ENCODE data around the gene MAP2K5.

MAP2K5 gene

DNA sequence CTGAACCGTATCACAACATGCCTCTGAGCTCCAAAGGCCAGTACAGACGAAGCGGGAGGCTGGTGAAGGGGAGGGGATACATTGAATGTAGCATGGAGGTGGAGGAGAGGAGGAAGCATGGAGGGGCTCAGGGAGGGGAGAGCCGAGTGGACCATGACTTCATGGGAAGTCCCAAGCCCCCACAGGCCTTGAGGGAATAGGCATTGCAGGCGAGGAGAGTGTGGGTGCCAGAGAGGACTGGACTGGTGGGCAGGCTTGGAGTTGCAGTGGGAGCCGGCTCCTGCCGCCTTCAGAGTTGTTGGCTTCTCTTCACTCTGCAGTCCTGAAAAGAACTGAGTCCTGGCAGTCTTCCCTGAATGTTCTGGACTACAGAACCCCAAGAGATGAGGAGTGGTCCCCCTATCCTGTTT, 300.6 kb downstream of the MAP2K5 start:
- DNase-seq: no peak

DNA sequence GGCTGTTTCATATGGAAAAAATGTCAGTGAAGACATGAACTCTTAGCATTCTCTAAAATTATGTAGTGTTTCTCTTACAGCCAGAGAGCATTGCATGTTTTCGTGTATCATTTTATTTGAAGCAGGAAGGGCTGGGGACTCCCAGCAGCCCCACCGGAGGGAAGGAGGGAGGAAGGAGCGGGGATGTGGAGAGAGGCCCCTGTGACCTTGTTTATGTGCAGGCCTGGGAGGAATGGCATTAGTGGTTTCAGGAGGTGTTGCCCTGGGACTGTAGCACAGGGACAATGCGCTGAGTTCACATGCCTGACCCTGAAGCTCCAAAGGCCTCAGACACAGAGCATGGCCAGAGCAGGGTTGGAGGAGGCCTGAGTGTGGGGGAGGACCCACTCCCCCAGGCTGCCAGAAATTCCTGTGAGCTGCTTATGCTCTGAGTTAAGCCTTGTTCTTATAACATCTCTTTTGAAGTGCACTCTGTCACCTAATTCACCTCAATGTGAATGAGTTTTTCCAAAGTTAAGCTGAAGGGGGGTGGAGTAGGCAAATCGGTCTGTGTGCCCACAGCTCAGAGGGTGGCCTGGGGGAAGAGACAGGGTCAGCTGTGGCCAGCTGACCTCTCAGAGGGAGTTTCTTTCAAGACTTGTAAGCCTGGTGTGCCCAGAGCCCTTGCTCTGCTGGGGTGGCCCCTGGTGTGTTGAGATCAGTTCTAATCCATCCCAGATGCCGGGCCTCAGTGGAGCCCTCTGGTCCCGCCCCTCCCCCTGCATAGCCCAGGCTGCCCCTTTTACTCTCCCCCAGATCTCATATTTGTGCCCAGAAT, 301.3 kb downstream of the MAP2K5 start:
- no peak for DNase-seq

DNA sequence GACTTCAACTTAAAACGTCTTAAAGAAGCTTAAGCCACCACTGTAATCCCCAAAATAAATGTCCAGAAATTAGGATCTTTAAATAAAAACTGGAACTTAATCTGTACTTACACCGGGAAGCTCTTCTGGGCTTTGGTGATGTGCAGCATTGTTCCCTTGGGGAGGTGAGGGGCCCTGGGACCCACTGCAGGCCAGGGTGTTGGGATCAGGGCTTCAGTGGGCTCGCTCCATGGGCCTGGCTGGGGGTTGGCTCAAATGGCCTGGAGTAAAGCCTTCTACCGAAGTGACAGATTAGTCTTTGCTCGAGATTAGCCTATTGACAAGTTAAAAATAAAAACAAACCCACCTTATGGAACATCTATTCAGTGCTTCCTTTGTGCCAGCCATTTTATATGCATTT, 303.5 kb downstream of the MAP2K5 start:
- DNase-seq: no peak

DNA sequence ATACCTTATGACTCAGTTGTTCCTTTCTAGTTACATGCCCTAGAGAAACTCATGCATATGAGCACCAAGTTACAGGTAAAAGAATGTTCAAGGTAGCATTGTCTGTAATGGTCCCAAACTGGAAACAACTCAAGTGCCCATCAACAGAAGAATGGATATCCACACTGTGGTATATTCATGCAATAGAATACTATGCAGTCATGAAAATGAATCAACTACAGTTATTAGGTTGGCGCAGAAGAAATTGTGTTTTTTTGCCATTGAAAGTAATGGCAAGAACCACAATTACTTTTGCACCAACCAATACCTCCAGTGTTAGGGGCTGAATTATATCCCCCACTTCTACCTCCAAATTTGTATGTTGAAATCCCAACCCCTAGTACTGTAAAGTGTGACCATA, 307.0 kb downstream of the MAP2K5 start:
- DNase-seq: no peak

DNA sequence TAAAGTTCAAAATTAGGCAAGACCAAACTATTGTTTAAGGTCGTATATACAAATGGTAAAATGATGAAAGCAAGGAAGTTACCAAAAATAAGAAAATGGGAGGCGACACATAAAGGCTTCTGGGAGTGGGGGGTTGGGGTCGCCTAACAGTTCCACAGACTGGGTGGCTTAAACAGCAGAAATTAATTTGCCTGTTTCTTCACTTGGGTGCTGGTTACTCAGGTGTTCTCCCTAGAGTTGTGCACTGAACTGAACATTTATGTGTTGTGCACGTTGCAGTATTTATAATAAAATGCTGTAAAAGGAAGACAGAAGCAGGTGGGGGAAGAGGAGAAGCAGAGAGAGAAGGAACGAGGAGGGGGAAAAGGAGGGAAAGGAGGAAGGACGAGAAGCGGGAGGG, 307.8 kb downstream of the MAP2K5 start:
- DNase-seq: no peak

DNA sequence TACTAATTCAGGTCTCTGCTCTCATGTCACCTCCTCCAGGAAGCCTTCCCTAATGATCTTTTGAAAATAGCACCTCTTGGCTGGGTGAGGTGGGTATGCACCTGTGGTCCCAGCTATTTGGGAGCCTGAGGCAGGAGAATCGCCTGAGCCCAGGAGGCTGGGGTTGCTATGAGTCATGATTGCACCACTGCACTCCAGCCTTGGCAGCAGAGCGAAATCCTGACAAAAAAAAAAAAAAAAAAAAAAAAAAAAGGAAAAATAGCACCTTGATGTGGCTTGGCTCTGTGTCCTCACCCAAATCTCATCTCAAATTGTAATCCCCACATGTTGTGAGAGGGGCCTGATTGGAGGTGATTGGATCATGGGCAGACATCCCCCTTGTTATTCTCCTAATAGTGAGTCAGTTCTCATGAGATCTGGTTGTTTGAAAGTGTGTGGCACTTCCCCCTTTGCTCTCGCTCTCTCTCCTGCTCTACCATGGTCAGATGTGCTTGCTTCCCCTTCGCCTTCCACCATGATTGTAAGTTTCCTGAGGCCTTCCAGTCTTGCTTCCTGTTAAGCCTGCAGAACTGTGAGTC, 308.6 kb downstream of the MAP2K5 start:
- no peak for DNase-seq

DNA sequence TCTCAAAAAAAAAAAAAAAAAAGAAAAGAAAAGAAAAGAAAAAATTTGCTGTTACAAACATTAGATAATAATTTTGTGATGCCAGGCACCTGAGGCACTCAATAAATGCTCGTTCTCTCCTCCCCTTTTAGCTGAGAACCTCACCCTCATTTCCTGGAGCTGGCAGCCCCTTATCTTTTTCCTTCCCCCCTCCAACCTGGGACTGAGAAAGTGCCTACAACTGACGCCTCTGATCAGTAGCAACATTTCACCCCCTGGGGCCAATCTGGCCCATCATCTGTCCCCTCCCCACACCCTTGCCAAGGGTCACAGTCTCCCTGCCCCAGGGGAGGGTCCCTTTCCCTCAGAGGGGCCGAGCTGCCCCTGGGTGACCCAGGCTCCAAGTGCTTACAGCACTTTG, 309.9 kb downstream of the MAP2K5 start:
- no peak for DNase-seq

DNA sequence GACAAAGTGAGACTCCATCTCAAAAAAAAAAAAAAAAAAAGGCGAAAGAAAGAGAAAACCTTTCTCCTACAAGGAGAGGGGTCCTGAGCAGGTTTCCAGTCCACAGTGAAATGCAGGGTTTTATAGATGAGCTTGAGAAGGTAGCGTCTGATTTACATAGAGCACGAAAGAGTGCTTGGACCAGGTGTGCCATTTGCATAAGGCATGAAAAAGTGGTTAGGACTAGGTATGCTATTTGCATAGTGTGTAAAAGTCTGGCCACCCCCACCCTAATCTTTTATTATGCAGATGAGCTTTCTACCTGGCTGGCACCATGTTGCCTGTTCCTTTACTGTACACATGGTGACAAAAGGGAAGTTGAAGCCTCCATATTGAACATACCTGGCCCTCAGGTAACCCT, 311.0 kb downstream of the MAP2K5 start:
- DNase-seq: no peak

DNA sequence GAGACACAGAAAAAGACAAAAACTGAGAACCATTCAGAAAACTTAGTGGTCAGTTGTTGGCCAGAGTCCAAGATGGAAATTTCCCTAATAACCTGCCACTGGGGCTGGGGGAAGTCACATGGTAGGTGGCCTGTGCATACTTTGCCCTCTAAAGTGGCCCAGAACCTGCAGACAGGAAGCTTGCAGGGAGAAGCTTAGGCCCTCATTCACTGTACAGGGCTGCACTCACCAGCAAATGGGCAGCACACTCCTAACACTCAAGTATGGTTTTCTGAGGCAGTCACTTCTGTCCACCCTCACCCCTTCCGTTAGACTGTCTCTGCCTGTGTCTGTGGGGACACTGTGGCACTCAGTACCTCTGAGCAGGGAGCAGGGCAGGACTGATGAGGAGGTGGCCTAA, 311.9 kb downstream of the MAP2K5 start:
- no peak for DNase-seq

DNA sequence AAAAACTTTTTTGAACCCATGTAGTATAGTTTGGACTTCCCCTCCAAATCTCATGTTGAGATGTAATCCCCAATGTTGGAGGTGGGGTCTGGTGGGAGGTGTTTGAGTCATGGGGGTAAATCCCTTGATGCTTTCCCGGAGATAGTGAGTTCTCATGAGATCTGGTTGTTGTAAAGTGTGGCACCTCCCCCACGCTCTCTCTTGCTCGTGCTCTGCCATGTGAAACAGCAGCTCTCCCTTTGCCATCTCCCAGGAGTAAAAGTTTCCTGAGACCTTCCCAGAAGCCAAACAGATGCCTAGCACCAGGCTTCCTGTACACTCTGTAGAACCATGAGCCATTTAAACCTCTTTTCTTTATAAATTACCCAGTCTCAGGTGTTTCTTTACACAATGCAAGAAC, 313.3 kb downstream of the MAP2K5 start:
- DNase-seq: no peak
